Measurements from ENCODE around the gene BFSP2.

DNA sequence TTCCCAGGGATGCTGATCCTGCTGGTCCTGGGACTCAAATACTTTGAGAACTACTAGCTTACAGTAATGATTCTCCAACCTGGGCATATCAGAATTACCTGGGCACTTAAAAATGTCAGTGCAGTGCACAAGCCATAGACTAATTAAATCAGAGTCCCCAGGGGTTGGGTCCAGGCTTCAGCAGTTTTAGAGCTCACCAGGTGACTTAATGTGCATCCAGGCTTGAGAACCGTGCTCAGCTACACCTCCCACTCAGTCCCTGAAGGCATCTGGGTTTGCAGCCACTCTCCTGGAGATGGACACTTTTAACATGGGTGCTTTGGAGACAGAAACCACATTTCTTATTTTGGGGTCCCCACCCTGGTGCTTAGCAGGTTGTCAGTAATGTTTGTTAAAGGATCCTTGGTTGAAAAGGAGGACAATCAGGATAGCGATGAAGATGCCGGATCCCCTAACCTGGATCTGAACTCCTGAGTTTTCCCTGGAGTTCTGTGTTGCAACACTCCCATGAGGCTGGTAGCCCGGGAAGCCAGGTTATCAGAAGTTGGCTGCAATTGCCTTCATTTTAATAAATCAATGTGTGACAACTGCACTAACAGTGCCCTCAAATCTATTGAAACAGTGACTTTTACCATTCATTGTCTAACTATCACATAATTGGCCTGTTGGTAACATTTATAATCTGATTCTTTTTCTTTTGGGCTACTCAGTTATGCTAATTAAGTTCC lies 48.1 kb downstream of the BFSP2 start:
- TF ChIP-seq CTCF (conservative IDR thresholded peaks at IDR 0.05; ENCODE audit: low read length) (no peak), EZH2phosphoT487 (IDR thresholded peaks at IDR 0.05; ENCODE audit: borderline replicate concordance) (no peak)
